ENCODE data around the gene PRKAG3.

Gene PRKAG3

GRCh38 chr2:218858671-218859555 is 27.3 kb upstream of the PRKAG3 start:
- in situ Hi-C loops (cut with MboI; ENCODE audit: low pct_unique_long_range_greater_than_20kb, low sequenced_read_pairs, unreplicated experiment): no loop called here
- DNase-seq (ENCODE audit: low spot score): peak; percentile 29
- no peak for TF ChIP-seq CTCF (IDR thresholded peaks at IDR 0.05; ENCODE audit: extremely low read depth, insufficient read depth, missing control alignments)

- in situ Hi-C loops (cut with MboI; ENCODE audit: low pct_unique_long_range_greater_than_20kb, low sequenced_read_pairs, unreplicated experiment): no loop called here
Measured at GRCh38 chr2:218858138-218858445, 26.5 kb upstream of the PRKAG3 start.

GRCh38 chr2:218857371-218858137 is 26.0 kb upstream of the PRKAG3 start:
- in situ Hi-C loops (cut with MboI; ENCODE audit: low pct_unique_long_range_greater_than_20kb, low sequenced_read_pairs, unreplicated experiment): no loop called here
- no peak for TF ChIP-seq CTCF (IDR thresholded peaks at IDR 0.05; ENCODE audit: extremely low read depth, insufficient read depth, missing control alignments)
- no peak for DNase-seq (ENCODE audit: low spot score)

More at GRCh38 chr2:218858138-218858445, 26.5 kb upstream of the PRKAG3 start:
- no peak for TF ChIP-seq CTCF (IDR thresholded peaks at IDR 0.05; ENCODE audit: extremely low read depth, insufficient read depth, missing control alignments)
- no peak for DNase-seq (ENCODE audit: low spot score)

GRCh38 chr2:218856896-218857243 is 25.3 kb upstream of the PRKAG3 start:
- in situ Hi-C loops (cut with MboI; ENCODE audit: low pct_unique_long_range_greater_than_20kb, low sequenced_read_pairs, unreplicated experiment): no loop called here
- TF ChIP-seq CTCF (IDR thresholded peaks at IDR 0.05; ENCODE audit: extremely low read depth, insufficient read depth, missing control alignments): no peak
- DNase-seq (ENCODE audit: low spot score): no peak

GRCh38 chr2:218856167-218856895 is 24.7 kb upstream of the PRKAG3 start:
- no peak for TF ChIP-seq CTCF (IDR thresholded peaks at IDR 0.05; ENCODE audit: extremely low read depth, insufficient read depth, missing control alignments)
- DNase-seq (ENCODE audit: low spot score): no peak
- in situ Hi-C loops (cut with MboI; ENCODE audit: low pct_unique_long_range_greater_than_20kb, low sequenced_read_pairs, unreplicated experiment): no loop called here

- no peak for TF ChIP-seq CTCF (IDR thresholded peaks at IDR 0.05; ENCODE audit: extremely low read depth, insufficient read depth, missing control alignments)
- in situ Hi-C loops (cut with MboI; ENCODE audit: low pct_unique_long_range_greater_than_20kb, low sequenced_read_pairs, unreplicated experiment): no loop called here
- DNase-seq (ENCODE audit: low spot score): no peak
Measured at GRCh38 chr2:218855305-218856166, 23.9 kb upstream of the PRKAG3 start.
